ENCODE results near the gene RTL1. TPM values are rescaled to one million over a fixed set of nuclear protein-coding genes. Genes with fewer than 3 reads are reported as not detected.
A peak's percentile ranks its signal among the peaks of the same experiment; 100 is the strongest.

RTL1 gene
- total RNA-seq, 1 donor from 2014 or later, result 159 TPM

- Mint-ChIP-seq H3K27ac (peak overlapping the region; percentile 98), H3K27me3 (no peaks in the 10 kb centered on the region), H3K36me3 (ENCODE audit: insufficient read depth) (peaks cover 6% of the 10 kb centered on the region), H3K4me3 (ENCODE audit: low read depth) (no peak overlapping the region), H3K9me3 (ENCODE audit: low read depth) (no peaks in the 10 kb centered on the region), H3K4me1 (ENCODE audit: low read depth) (peaks cover 45% of the 10 kb centered on the region)
- DNase-seq (ENCODE audit: low spot score, unreplicated experiment), result no peak
- TF ChIP-seq CTCF (IDR thresholded peaks at IDR 0.05; ENCODE audit: unreplicated experiment), result no peak
Observed at GRCh38 chr14:100857923-100858837, 45.3 kb downstream of the RTL1 start.

- Mint-ChIP-seq H3K4me1 (ENCODE audit: low read depth) (peaks cover 45% of the 10 kb centered on the region), H3K36me3 (ENCODE audit: insufficient read depth) (peaks cover 6% of the 10 kb centered on the region), H3K4me3 (ENCODE audit: low read depth) (peak overlapping the region; percentile 50), H3K9me3 (ENCODE audit: low read depth) (no peaks in the 10 kb centered on the region), H3K27me3 (no peaks in the 10 kb centered on the region), H3K27ac (peak overlapping the region; percentile 98)
- peak; percentile 35 for TF ChIP-seq CTCF (IDR thresholded peaks at IDR 0.05; ENCODE audit: unreplicated experiment)
- DNase-seq (ENCODE audit: low spot score, unreplicated experiment), result peak; percentile 58
Observed at GRCh38 chr14:100857233-100857922, 46.1 kb downstream of the RTL1 start.

- Mint-ChIP-seq H3K4me1 (ENCODE audit: low read depth) (peaks cover 45% of the 10 kb centered on the region), H3K27me3 (no peaks in the 10 kb centered on the region), H3K27ac (peak overlapping the region; percentile 98), H3K9me3 (ENCODE audit: low read depth) (no peaks in the 10 kb centered on the region), H3K36me3 (ENCODE audit: insufficient read depth) (peaks cover 4% of the 10 kb centered on the region), H3K4me3 (ENCODE audit: low read depth) (no peak overlapping the region)
- TF ChIP-seq CTCF (IDR thresholded peaks at IDR 0.05; ENCODE audit: unreplicated experiment), result no peak
- no peak for DNase-seq (ENCODE audit: low spot score, unreplicated experiment)
Observed at GRCh38 chr14:100856056-100856950, 47.2 kb downstream of the RTL1 start.

GRCh38 chr14:100855256-100855930 is 48.1 kb downstream of the RTL1 start:
- no peak for TF ChIP-seq CTCF (IDR thresholded peaks at IDR 0.05; ENCODE audit: unreplicated experiment)

More at GRCh38 chr14:100855256-100855930, 48.1 kb downstream of the RTL1 start:
- Mint-ChIP-seq H3K36me3 (ENCODE audit: insufficient read depth) (peaks cover 4% of the 10 kb centered on the region), H3K9me3 (ENCODE audit: low read depth) (peaks cover 3% of the 10 kb centered on the region), H3K4me1 (ENCODE audit: low read depth) (peaks cover 45% of the 10 kb centered on the region), H3K27ac (peak overlapping the region; percentile 98), H3K4me3 (ENCODE audit: low read depth) (no peak overlapping the region), H3K27me3 (no peaks in the 10 kb centered on the region)
- no peak for DNase-seq (ENCODE audit: low spot score, unreplicated experiment)
